ENCODE data around the gene CLSTN1.

Gene CLSTN1

DNA sequence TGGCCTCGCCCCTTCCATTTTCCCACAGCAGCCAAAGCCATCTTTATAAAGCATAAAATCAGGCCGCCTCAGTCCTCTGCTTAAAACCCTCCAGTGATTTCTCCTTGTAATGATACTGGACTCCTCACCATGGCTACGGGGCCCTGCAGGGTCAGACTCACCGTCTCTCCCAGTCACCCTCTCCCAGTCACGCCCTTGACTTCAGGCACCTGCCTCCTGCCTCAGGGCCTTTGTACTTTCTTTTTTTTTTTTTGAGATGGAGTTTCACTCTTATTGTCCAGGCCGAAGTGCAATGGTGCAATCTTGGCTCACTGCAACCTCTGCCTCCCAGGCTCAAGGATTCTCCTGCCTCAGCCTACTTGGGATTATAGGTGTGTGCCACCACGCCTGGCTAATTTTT, 124.4 kb downstream of the CLSTN1 start:
- TF ChIP-seq, protein P1, sequence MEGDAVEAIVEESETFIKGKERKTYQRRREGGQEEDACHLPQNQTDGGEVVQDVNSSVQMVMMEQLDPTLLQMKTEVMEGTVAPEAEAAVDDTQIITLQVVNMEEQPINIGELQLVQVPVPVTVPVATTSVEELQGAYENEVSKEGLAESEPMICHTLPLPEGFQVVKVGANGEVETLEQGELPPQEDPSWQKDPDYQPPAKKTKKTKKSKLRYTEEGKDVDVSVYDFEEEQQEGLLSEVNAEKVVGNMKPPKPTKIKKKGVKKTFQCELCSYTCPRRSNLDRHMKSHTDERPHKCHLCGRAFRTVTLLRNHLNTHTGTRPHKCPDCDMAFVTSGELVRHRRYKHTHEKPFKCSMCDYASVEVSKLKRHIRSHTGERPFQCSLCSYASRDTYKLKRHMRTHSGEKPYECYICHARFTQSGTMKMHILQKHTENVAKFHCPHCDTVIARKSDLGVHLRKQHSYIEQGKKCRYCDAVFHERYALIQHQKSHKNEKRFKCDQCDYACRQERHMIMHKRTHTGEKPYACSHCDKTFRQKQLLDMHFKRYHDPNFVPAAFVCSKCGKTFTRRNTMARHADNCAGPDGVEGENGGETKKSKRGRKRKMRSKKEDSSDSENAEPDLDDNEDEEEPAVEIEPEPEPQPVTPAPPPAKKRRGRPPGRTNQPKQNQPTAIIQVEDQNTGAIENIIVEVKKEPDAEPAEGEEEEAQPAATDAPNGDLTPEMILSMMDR (conservative IDR thresholded peaks at IDR 0.05; ENCODE audit: low read depth), result no peak
- ChIA-PET POLR2A (ENCODE audit: low non-redundant PET) (no interaction called here), CTCF (interaction anchor here (0.8 kb wide), 1 partner anchor 511 kb away, joined by 3 read pairs; the partner anchor contains the start of gene KIF1B)
- peak overlapping the region; percentile 70 for H3K27ac ChIP-seq
- peak; percentile 37 for DNase-seq (ENCODE audit: low spot score)

DNA sequence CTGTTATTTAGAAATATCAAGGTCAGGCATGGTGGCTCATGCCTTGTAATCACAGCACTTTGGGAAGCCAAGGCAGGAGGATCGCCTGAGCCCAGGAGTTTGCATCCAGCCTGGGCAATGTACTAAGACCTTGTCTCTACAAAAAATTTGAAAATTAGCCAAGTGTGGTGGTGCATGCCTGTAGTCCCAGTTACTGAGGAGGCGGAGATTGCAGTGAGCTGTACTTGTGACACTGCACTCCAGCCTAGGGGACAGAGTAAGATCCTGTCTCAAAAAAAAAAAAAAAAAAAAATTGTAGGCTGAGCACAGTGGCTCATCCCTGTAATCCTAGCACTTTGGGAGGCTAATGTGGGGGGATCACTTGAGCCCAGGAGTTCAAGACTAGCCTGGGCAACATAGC, 127.0 kb downstream of the CLSTN1 start:
- DNase-seq (ENCODE audit: low spot score), result no peak
- TF ChIP-seq, protein P1 (conservative IDR thresholded peaks at IDR 0.05; ENCODE audit: low read depth), result no peak
- CTCF ChIA-PET, result no interaction called here
- POLR2A ChIA-PET (ENCODE audit: low non-redundant PET), result no interaction called here
- no peak overlapping the region for H3K27ac ChIP-seq

DNA sequence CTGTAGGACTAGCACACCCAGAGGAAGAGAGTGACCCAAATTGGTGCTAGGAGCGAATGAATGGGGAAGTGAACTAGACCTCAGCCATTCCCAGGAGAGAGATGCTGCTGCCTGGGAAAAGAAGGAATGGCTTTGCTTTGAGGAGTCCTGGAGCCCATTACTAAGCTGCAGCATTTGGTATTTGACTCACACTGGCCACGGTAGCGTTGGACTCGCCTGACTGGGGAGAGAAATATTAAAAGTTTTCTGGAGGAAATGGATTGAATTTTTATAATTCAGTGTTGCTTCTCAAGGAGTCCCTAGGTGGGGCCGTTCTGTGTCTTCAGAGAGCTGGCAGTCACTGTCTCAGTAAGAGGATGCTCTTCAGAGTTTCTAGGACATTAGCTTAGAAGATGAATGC, 132.1 kb downstream of the CLSTN1 start:
- ChIA-PET POLR2A (ENCODE audit: low non-redundant PET) (no interaction called here), CTCF (interaction anchor here (0.6 to 1.2 kb wide), 3 partner anchors 33 to 65 kb away, joined by 3 to 4 read pairs (median 3); no protein-coding TSS in a partner anchor)
- TF ChIP-seq, protein P1 (conservative IDR thresholded peaks at IDR 0.05; ENCODE audit: low read depth), result no peak

DNA sequence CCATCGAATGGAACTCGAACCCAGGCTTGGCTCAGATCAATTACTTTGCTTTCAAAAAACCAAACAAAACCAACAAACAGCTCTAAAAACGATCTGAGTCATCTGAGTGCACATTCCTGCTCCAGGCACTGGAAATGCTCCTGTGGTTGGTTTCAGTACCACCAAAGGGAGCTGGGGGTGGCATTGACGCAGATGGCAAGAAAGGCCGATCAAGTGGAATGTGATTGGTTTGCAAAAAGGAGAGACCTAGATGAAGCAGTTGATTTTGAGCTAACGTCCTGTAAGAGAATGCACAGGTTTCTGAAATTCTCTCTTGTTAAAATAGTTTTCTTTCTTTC, 132.7 kb downstream of the CLSTN1 start:
- no peak for DNase-seq (ENCODE audit: low spot score)
- CTCF ChIA-PET, result interaction anchor here (0.6 to 1.2 kb wide), 5 partner anchors 35 to 458 kb away, joined by 3 to 4 read pairs (median 3); no protein-coding TSS in a partner anchor
- TF ChIP-seq, protein P1 (conservative IDR thresholded peaks at IDR 0.05; ENCODE audit: low read depth), result no peak
- POLR2A ChIA-PET (ENCODE audit: low non-redundant PET), result no interaction called here
- H3K27ac ChIP-seq, result no peak overlapping the region

More for the DNA sequence above, 132.1 kb downstream of the CLSTN1 start:
- H3K27ac ChIP-seq, result no peak overlapping the region
- no peak for DNase-seq (ENCODE audit: low spot score)

DNA sequence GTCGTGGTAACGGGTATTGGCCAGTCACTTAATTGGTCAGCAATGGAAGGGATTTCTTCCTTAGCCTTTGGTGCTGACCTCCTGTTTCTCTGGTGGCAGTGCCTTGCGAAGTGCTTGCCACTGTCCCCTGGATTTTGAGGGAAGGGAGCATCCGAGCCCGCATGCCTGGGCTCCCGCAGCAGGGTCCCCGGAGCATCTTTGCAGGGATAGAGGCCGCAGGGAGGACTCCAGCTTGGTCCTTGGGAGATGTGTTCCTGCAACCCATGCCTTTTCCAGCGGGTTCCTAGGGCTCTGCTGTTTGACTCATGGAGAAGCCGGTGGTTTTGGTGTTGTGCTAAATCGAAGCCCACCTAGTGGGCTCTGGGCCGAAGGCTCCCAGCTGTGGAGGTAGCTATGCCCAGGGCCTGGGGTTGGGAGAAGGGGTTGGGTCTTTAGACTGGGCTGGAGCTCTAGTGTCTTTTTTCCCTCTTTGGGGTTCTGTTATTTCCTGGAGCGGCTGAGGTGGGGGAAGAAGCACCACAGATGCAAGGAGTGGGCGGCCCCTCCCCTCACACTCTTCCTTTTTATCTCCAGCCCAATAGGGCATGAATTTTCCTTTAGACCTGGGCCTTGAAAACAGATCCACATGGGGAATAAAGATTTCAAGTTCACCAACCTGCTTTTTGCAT, 133.2 kb downstream of the CLSTN1 start:
- ChIA-PET POLR2A (ENCODE audit: low non-redundant PET) (no interaction called here), CTCF (interaction anchor here (0.6 to 1.2 kb wide), 4 partner anchors 36 to 457 kb away, joined by 3 to 4 read pairs (median 3); no protein-coding TSS in a partner anchor)
- TF ChIP-seq, protein P1 (conservative IDR thresholded peaks at IDR 0.05; ENCODE audit: low read depth), result no peak
- no peak for DNase-seq (ENCODE audit: low spot score)
- peak overlapping the region; percentile 80 for H3K27ac ChIP-seq

DNA sequence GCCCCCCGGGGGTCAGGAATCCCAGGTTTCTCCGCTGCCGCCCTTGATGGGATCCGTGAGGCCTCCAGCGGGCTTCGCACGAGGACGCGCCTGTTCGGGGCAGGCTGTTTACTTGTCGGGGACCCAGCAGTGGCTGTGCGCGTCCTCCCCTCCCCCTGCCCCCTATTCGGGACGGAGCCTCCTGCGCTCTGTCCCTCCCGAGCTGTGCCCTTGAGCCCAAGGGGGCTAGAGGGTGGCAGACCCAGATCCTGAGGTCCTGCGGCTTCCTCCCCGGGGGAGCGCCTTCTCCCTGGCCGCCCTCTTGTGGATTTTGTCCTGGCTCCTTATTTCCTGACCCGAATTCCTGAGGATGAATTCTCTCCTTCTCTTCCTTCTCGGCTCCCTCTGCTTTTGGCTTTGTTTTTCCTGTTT, 133.8 kb downstream of the CLSTN1 start:
- peak overlapping the region; percentile 80 for H3K27ac ChIP-seq
- TF ChIP-seq, protein P1 (conservative IDR thresholded peaks at IDR 0.05; ENCODE audit: low read depth), result 0 out of 2 replicates have a peak, but pooled peaks have one; percentile 25
- ChIA-PET CTCF (no interaction called here), POLR2A (ENCODE audit: low non-redundant PET) (no interaction called here)
- no peak for DNase-seq (ENCODE audit: low spot score)

Measured in RWPE1 (cell line).